ENCODE results near the gene LIMS4.
"Not testable (repeated sequence)": the region's sequence is repeated elsewhere in the genome, so short reads cannot be mapped to it uniquely, and the experiment has no call there.

The LIMS4 gene, protein sequence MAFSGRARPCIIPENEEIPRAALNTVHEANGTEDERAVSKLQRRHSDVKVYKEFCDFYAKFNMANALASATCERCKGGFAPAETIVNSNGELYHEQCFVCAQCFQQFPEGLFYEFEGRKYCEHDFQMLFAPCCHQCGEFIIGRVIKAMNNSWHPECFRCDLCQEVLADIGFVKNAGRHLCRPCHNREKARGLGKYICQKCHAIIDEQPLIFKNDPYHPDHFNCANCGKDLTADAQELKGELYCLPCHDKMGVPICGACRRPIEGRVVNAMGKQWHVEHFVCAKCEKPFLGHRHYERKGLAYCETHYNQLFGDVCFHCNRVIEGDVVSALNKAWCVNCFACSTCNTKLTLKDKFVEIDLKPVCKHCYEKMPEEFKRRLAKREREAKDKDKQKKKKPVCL

DNA sequence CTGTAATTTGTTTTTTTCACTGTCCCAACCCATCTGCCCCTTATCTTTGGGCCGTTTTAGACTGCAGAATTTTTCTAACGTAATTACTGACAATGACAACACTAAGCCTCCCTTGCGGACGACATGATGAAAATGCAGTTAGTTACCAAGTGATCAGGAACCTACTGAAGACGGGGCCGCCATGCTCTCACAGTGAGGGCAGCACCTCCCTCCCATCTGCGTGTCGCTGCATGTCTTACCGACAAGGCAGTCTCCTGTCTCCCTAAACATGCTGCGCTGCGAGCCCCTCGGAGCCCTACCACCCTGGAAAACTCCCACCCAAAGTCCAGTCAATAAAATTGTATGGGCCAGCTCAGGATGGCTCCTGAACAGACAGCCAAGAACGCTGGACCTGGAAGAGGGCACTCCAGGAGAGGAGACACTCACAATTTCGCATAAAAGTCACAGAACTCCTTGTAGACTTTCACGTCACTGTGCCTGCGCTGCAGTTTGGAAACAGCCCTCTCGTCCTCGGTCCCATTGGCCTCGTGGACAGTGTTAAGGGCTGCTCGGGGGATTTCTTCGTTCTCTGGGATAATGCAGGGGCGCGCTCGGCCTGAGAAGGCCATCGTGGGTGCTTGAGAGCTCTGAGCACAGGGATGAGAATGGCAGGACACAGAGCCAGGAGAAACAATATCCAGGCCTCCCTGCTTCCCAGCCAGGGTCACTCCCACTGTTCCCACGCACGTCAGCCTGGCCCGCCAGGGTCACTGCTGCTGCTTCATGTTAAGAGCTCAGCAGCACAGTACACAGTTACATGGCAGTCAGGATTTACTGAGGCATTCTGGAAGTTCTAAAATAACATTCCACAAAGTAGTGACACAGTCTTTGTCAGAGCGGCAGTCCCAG, at the start of gene LIMS4:
Gene LIMS4, minus strand, starts transcription at position 646 of the 888 bp plus-strand sequence. Its CDS starts 38 bp downstream, at position 608.
- not testable (repeated sequence) for DNase-seq

DNA sequence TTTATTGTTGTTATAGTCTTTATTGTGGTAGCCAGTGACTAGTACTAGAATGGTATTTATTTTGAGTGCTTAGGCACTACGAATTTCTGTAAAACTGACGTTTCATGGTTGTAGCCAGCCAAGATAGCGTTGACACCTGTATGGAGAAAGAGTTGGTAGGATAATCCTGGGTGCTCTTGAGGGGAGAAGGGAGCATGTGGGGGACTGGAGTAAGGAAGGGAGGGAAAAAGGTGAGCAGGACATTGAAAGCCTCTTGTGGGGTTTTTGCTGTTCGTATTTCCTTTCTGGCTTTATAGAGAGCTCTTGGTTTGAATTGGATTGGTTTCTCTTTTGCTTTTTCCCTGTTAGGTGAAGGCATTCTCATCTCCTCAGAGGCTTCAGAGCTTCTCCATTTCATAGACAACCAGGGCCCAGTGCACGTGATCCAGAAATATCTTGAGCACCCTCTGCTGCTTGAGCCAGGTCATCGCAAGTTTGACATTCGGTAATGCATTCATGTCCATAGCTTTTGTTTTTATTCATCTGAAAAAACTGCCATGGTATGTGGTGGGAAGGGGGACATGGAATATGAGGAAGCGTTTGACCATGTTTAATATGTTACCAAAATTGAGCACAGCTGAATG, 27.2 kb upstream of the LIMS4 start:
- DNase-seq, result not testable (repeated sequence)

DNA sequence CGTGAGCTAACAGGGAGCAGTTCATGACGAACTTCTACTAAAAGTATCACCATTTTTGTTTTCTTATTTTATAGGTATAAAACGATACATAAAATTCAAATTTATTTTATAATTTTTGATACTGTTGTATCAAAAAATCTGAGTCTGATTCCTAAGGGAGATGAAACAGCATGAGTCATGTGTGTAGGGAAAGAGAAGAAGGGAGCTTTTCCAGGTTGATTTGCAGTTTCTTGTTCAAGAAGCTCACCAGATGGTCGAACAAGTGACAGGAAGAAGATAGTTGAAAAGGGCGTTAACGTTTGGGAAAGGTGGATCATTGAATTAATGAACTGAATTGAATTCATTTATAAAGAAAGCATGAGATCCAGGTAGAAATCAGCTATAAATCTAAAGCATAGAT, 23.4 kb upstream of the LIMS4 start:
- not testable (repeated sequence) for DNase-seq

DNA sequence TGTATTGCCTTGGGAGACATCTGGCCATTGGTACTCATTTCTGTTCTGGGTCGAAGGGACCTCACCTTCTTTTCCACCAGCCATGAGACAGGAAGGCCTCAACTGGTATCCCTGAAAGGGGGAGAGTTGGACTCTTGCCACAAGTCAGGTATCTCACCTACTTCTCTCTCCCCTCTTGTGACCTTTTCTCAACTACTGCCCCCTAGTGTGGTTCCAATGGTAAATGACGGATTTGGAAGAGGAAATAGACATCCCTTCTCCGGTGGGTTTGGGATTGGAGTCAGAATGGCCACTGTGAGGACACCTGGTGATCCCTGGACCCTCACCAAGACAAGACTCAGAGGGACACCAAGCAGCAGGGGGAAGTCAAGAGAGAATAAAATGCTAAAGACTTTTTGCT, 21.9 kb upstream of the LIMS4 start:
- not testable (repeated sequence) for DNase-seq

DNA sequence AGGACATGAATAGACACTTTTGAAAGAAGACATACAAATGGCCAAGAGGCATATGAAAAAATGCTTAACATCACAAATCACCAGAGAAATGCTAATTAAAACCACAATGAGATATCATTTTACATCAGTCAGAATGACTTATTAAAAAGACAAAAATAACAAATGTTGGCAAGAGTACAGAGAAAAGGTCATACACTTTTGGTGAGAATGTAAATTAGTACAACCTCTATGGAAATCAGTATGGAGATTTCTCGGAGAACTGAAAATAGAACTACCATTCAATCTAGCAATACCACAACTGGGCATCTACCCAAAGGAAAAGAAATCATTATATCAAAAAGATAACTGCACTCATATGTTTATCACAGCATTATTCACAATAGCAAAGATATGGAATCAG, 16.4 kb upstream of the LIMS4 start:
- not testable (repeated sequence) for DNase-seq

DNA sequence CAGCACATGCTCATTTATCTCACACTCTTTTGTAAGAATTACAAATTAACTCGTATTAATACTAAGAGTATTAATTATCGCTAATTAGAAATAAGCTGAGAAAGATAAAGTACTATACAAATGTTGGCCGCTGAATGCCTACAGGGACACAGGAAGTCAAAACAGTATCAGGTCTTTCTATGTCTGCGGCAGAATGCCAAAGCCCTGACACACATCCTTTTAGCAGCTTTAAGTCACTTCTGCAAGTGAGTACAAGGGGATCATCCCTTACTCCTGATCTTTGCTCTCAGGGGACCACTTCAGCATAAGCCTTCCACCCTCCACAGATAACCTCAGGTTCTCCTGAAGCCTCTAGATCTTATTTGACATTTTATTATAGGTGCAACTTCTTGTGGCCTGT, 10.1 kb upstream of the LIMS4 start:
- not testable (repeated sequence) for DNase-seq

DNA sequence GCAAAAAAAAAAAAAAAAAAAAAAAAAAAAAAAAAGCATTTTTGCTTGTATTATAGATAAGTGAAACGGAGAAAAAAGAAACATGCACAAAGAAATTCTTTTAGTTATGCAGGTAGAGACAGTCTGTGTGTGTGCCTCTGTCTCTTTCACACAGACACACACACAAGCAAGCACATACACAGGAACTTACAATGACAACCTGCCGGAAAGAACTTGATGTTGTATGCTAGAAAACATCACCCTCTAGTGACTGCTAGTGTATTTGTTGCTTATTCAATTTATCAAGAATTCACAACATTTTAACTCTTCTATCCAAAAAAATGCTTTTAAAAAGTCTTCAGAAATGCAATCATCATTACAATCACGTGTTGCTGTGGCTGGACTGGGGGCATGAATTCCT, 8.6 kb upstream of the LIMS4 start:
- DNase-seq, result not testable (repeated sequence)

DNA sequence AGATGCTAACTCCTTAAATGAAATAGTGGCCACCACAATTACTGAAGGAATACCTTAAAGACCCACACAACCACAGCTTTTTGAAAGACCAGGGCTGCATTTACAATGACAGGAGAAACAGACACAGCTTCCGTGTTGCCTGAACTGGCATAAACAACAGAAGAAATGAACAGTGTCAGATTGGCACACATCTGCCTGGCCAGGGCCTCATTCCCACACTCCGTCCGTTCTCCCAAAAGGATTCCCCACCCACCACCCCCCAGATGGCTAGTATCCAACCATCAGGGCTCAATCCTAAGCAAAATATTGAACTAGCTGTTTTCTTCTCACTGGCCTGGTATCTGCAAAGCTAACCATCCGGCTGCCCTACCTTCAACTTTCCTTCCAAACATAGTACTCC, 7.5 kb upstream of the LIMS4 start:
- not testable (repeated sequence) for DNase-seq

DNA sequence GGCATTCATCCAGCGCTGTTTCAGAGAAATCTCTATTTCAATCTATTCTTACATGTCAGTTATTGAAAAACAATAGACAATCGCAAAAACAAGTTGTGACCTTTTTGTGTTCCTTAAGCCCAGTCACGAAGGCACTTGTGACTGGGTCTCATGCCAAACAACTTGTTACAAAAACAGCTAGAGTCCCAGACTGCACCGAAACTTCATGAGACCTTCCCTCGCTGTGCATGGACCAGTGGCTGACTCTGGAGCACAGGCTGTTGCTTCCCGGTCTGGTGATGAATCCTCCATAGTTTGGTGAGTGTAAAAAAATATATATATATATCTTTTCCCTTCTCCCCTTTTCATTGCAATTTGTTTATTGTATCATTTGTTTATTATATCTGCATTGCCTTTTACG, 4.8 kb upstream of the LIMS4 start:
- DNase-seq, result not testable (repeated sequence)

DNA sequence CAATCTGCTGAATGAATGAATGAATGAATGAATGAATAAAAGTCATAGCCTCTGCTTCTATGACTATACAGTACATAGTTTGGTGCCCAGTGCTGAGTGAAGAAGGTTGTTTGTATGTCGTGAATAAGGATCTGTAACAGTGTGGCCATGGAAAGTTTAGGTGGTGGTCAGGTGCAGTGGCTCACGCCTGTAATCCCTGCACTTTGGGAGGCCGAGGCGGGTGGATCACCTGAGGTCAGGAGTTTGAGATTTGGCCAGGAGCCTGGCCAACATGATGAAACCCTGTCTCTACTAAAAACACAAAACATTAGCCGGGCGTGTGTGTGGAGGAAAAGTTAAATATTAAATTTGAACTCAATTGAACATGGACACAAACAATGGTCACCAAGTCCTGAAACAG, 4.3 kb upstream of the LIMS4 start:
- not testable (repeated sequence) for DNase-seq

DNA sequence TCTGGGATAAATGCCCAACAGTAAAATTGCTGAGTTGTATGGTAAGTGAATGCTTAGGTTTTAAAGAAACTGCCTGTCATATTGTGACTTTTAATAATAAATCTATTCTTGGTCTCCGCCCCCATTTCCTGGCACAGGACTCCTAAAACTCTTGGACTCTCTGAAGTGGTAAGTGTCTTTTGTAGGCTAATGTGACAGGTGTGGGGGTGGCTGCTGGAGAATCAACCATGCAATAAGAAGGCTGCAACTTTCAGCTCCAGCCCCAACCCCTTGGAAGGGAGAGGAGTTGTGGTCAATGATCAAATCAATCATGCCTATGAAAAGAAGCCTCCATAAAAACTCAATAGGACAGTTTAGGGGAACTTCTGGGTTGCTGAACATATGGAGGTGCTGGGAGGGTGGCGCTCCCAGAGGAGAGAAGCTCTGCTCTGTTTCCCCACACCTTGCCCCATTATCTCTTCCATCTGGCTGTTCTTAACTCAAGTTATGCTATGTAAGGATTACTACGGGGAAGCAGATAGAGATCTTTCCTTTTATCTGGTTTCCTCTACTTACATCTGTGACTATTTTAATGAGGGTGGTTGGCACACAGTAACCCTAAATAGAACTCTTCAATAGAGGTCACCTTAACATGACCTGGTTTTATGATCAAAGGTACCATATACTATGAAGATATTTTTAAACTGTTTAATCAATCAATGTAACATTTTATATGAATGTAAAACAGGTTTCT, 3.2 kb upstream of the LIMS4 start:
- not testable (repeated sequence) for DNase-seq

DNA sequence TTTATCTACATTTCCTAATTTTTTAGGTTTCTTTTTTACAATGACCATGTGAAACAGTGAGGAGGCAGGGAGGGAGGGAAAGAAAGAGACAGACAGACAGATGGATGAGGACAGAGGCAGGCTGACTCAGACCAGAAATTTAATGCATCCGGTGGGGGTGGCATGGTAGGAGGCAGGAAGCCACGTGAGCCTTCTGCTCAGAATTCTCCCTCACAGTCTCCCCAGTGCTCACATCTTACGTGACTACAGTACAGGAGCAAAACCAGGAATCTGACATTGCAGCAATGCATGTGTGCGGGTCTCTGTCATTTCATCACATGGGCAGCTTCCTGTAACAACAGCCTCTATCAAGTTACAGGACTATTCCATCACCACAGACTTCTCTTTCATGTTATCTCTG, 2.3 kb upstream of the LIMS4 start:
- DNase-seq, result not testable (repeated sequence)

DNA sequence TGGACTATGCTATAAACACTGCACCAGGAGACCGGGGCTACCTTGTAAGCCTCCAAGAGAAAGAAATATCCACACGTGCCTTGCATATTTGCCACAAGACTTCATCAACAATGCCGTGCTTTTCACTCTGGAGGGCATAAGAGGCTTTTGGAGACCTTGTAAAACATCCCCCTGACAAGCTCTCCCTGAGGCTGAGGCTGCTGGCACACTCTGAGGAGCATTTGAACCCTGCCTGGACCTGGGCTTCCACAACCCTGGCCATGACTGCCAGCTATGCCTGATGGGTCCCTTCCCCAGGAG, 393 bp upstream of the LIMS4 start:
- not testable (repeated sequence) for DNase-seq

DNA sequence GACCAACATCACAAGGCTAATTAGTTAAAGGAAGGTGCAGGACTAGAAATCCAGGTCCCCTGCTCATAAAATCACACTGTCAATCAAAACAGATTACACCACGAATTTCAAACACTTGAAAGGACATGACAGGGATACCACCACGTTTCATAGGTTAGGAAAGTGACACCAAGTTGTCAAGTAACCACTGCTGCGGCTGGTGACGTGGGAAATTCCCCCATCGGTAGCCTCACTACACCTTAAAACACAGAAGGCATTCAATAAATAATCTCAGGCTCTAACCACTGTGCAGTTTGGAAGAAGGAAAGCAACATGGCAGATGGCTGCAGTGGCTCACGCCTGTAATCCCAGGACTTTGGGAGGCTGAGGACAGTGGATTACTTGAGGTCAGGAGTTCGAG, 3.7 kb downstream of the LIMS4 start:
- not testable (repeated sequence) for DNase-seq

DNA sequence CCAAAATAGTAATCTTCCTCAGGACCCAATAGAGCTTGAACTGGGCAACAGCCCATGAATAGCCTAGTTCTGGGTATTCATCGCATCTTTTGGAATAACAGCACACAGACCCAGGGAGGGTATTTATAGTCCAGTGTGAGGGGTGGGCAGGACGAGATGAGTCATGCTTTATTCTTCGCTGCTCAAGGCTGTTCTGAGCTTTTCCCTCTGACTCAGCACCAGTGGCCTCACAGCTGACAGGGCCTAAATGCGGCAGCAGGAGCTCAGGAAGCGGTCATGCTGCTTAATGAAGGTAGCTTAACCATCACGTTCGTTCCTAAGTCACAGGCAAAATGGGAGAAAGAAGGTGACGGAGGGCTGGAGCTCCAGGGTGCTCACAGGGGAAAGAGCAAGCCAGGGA, 7.3 kb downstream of the LIMS4 start:
- not testable (repeated sequence) for DNase-seq

DNA sequence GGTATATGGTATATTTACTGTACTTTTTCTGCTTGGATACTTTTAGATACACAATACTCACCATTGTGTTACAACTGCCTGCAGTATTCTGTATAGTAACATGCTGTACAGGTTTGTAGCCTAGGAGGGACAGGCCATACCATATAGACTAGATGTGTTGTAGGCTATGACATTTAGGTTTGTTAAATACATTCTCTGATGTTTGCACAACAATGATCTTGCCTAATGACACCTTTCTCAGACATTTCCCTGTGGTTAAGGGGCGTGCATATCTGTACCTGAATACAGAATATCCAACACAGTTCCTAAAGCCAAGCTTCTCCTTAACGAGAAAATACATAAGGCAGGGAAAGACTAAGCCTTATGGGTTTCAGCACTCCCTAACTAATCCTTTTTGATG, 10.2 kb downstream of the LIMS4 start:
- DNase-seq, result not testable (repeated sequence)

DNA sequence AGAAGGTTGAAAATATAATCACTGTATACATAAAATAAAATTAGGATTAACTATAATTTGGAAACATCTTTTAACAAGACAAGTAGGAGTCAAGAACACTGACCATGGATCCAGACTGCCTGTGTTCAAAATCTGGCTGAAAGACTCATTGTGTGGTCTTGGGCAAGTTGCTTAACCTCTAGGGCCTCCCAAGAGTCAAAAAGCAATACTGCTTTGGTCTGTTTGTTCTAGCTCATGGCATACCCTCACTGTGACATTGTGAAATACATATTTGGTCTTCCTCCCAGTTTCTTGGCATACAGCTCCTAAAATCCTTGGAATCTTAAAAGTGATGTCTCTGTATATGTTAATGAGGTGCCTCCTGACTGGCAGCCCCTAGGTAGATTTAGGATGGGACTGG, 12.3 kb downstream of the LIMS4 start:
- not testable (repeated sequence) for DNase-seq

DNA sequence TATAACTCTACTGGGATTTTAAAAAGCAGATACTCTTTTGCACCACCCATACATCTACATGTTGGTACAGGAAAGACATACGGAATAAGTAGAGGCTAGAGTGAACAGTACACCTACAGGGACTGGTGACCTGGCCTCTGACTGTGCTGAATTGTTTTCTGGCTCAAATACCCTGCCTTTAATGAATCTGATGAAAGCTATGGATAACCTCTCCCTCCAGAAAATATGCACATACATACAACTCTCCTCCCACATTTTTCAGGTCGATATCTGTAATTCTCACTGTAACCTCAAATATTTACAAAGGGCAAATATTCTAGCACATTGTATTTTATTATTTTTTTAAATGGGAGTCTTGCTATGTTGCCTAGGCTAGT, 15.4 kb downstream of the LIMS4 start:
- not testable (repeated sequence) for DNase-seq

DNA sequence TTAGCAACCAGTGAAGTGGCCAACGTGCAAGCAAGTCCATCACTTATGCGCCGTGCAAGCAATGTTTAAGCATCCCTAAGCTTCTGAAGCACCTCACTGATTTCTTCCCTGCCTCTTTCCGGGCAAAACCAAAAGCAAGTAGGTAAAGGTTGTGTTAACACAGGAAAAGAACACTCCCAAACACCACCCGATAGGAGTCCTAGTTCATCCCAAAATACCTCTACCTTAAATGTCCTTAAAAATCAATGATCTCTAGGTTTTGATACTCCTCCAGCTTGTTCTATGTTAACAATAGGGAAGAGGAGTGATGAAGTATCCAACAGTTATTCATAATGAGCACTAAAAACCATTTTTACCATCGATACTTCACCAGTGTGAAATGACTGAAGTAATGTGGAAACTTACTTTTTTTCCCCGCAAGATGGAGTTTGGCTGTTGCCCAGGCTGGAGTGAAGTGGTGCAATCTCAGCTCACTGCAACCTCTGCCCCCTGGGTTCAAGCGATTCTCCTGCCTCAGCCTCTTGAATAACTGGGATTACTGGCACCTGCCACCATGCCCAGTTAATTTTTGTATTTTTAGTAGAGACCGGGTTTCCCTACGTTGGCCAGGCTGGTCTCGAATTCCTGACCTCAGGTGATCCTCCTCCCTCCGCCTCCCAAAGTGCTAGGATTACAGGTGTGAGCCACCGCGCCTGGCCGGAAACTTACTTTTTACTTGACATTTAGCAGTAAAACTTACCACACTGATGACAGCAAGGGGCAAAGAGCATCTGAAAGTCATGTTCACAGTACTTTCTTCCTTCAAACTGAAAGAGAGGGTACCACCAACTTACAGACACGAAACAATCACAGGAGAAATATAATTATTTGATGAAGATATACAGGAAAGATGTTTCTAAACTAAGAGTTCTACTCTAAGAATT, 16.1 kb downstream of the LIMS4 start:
- not testable (repeated sequence) for DNase-seq

DNA sequence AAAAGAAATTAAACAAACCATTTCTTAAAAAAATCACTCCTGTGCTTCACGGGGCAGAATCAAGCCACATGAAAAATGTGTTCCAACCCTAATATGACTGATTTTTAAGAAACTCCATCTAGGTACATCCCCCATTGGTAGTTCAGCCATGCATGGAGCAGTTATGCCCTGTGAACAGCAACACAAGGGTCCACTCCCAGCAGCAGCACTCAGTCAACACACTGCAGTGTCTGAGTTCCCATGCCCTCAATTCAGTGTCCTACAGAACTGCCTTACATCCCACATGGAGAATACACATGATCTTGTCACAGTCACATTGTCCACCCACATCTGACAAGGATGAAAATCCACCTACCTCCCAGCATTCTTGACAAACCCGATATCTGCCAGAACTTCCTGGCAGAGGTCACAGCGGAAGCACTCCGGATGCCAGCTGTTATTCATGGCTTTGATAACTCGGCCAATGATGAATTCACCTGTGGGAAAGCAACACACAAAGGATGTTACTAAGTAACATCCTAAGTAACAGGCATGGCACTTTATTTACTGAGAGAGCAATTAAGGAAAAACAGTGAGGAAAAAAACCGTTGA, 17.4 kb downstream of the LIMS4 start:
- DNase-seq, result not testable (repeated sequence)

DNA sequence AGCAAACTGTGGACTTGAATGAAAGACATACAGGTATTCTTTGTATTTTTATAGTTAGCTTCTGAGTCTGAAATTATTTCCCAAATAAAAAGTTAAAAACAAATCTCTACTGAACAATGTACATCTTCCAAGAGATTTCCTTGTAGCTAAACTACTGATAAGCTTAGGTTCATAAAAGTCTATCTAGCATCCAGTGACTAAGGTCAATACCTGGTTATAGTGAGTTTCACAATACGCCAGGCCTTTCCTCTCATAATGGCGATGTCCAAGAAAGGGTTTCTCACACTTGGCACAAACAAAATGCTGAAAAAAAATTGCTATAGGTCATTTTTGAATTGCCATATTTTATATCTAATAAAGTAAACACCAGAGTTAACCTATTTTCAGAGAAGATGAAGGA, 21.7 kb downstream of the LIMS4 start:
- not testable (repeated sequence) for DNase-seq
